Right ventricle myocardium superior (tissue), 1 donor: ENCODE data around the gene SH3BP5. TPM values are rescaled to one million over a fixed set of nuclear protein-coding genes. Genes with fewer than 3 reads are reported as not detected.

Experiments
- ATAC-seq: fragments of 200-7000 bp; cut with Tn5 transposase; one replicate; pipeline ENCODE4 v1.9.1; 2020; ENCODE audit warnings: mild to moderate bottlenecking; ENCODE audit not compliant: poor library complexity
- DNase-seq: peaks from one replicate; pipeline ENCODE4 v3.0.0-alpha.2; 2020
- intact Hi-C: fragments of 100-400 bp; cut with DNase I; formaldehyde crosslinking; loops from one replicate; pipeline ENCODE4 v1.11.2; 2022
- total RNA-seq: library from RNA; stranded (reverse); fragmentation: NEBNext Ultra II Directional; extraction: Animal tissue kit (Norgen Biotek cat#: 25700); gene quantifications from one replicate; pipeline ENCODE4 v1.2.1, GENCODE V29; 2021
- donor health status: DM: no; HTN: yes; CAD: no; lungs with severe emphysema.

The SH3BP5 gene
- total RNA-seq, 1 donor from 2014 or later, result 10.4 TPM

GRCh38 chr3:15205482-15205933, 126.9 kb downstream of the SH3BP5 start:
- ATAC-seq, result no peak
- intact Hi-C loops, result loop anchor here (5.0 to 10.0 kb wide), 3 partner anchors 101 to 352 kb away; partner anchors contain the start of gene SH3BP5
- no peak for DNase-seq

Other genes with a start within 250 kb of the SH3BP5 start
- 17.1 TPM for gene RBSN, start 233.4 kb downstream of the SH3BP5 start, total RNA-seq
- gene CAPN7, start 126.3 kb downstream of the SH3BP5 start, total RNA-seq, result 28.1 TPM
- 8.5 TPM for gene METTL6, start 95.0 kb upstream of the SH3BP5 start, total RNA-seq
- 7.8 TPM for gene EAF1, start 95.0 kb upstream of the SH3BP5 start, total RNA-seq
- gene COLQ, start 189.1 kb upstream of the SH3BP5 start, total RNA-seq, result 2.2 TPM